HEK293 (cell line): ENCODE measurements around the gene RIMKLA.

Experiments
- CTCF ChIA-PET: fragments of 350-600 bp; formaldehyde crosslinking; extraction: SDS; loops from one replicate; lab custom pipeline; 2021; ENCODE audit warnings: antibody characterized with exemption; lab: Yijun Ruan, JAX
- POLR2A ChIA-PET: fragments of 300-600 bp; formaldehyde crosslinking; extraction: SDS; loops from one replicate; lab custom pipeline; 2020; ENCODE audit warnings: antibody characterized with exemption, inconsistent platforms; lab: Yijun Ruan, JAX
- H3K27ac ChIP-seq: fragments of 200-500 bp; sonication (Bioruptor generic); 2 replicates; pipeline ENCODE4 v1.5.1; 2014; ENCODE audit warnings: low read depth, low read length, control low read depth, inconsistent platforms; ENCODE audit errors: extremely low read depth
- H3K36me3 ChIP-seq, 2 experiments: fragments of 200-500 bp in 1 of 2; sonication (Bioruptor generic) in 1 of 2; 1 replicate in 1 of 2; 2 replicates in 1 of 2; pipeline ENCODE4 v1.5.1; 2014 to 2017; ENCODE audit warnings: inconsistent platforms in 2 of 2, low read length in 2 of 2; ENCODE audit not compliant: control insufficient read depth in 2 of 2, insufficient read depth in 1 of 2
- H3K4me1 ChIP-seq: fragments of 200-500 bp; sonication (Bioruptor generic); 2 replicates; pipeline ENCODE4 v1.5.1; 2014; ENCODE audit warnings: mild to moderate bottlenecking, low read length, inconsistent platforms; ENCODE audit not compliant: control insufficient read depth, insufficient read depth
- H3K4me3 ChIP-seq: 2 replicates; pipeline ENCODE4 v1.5.1; 2011; ENCODE audit warnings: low read depth, mild to moderate bottlenecking, control low read depth, low read length, moderate library complexity
- H3K9me3 ChIP-seq: fragments of 200-500 bp; sonication (Bioruptor generic); 2 replicates; pipeline ENCODE4 v1.5.1; 2014; ENCODE audit warnings: low read depth, low read length, inconsistent platforms; ENCODE audit not compliant: control insufficient read depth, insufficient read depth
- BCL11B ChIP-seq: fragments of 450-650 bp; formaldehyde crosslinking; IDR thresholded peaks from 2 replicates; pipeline ENCODE4 v1.5.1; 2016; ENCODE audit warnings: low read depth, missing biosample characterization, missing genetic modification characterization
- BCL6B ChIP-seq: fragments of 450-650 bp; formaldehyde crosslinking; IDR thresholded peaks from 2 replicates; pipeline ENCODE4 v1.5.1; 2017; ENCODE audit warnings: missing biosample characterization, missing genetic modification characterization
- ELK4 ChIP-seq: IDR thresholded peaks from 2 replicates; pipeline ENCODE4 v1.6.1; 2011; ENCODE audit warnings: mild to moderate bottlenecking, low read depth, low read length, borderline replicate concordance
- FEZF1 ChIP-seq: fragments of 450-650 bp; formaldehyde crosslinking; IDR thresholded peaks from 2 replicates; pipeline ENCODE4 v1.5.1; 2016; ENCODE audit warnings: missing biosample characterization, missing genetic modification characterization
- HOXD13 ChIP-seq: sonication (generic); formaldehyde crosslinking; IDR thresholded peaks from 2 replicates; pipeline ENCODE4 v1.8.0; 2022; ENCODE audit warnings: missing genetic modification reagents, borderline replicate concordance
- MEIS1 ChIP-seq: sonication (generic); formaldehyde crosslinking; IDR thresholded peaks from 2 replicates; pipeline ENCODE4 v1.8.1; 2022; ENCODE audit warnings: missing genetic modification reagents, mild to moderate bottlenecking, borderline replicate concordance
- OVOL3 ChIP-seq: fragments of 450-650 bp; formaldehyde crosslinking; IDR thresholded peaks from 2 replicates; pipeline ENCODE4 v1.5.1; 2016; ENCODE audit warnings: missing biosample characterization, missing genetic modification characterization
- PRDM10 ChIP-seq: fragments of 450-650 bp; formaldehyde crosslinking; IDR thresholded peaks from 2 replicates; pipeline ENCODE4 v1.5.1; 2016; ENCODE audit warnings: missing biosample characterization, missing genetic modification characterization
- SCRT2 ChIP-seq: fragments of 450-650 bp; formaldehyde crosslinking; IDR thresholded peaks from 2 replicates; pipeline ENCODE4 v1.5.1; 2016; ENCODE audit warnings: missing biosample characterization, missing genetic modification characterization
- ZBTB21 ChIP-seq: fragments of 450-650 bp; formaldehyde crosslinking; IDR thresholded peaks from 2 replicates; pipeline ENCODE4 v1.5.1; 2017; ENCODE audit warnings: missing biosample characterization, missing genetic modification characterization
- ZBTB49 ChIP-seq: fragments of 450-650 bp; formaldehyde crosslinking; IDR thresholded peaks from 2 replicates; pipeline ENCODE4 v1.5.1; 2016; ENCODE audit warnings: missing biosample characterization, missing genetic modification characterization, low read depth
- ZNF121 ChIP-seq: fragments of 450-650 bp; formaldehyde crosslinking; IDR thresholded peaks from 2 replicates; pipeline ENCODE4 v1.5.1; 2016; ENCODE audit warnings: missing biosample characterization, missing genetic modification characterization
- ZNF169 ChIP-seq: fragments of 450-650 bp; formaldehyde crosslinking; IDR thresholded peaks from 2 replicates; pipeline ENCODE4 v1.5.1; 2016; ENCODE audit warnings: missing biosample characterization, missing genetic modification characterization
- ZNF274 ChIP-seq, 2 experiments: fragments of 200-500 bp in 1 of 2; fragments of 450-650 bp in 1 of 2; sonication (Bioruptor generic) in 1 of 2; formaldehyde crosslinking in 1 of 2; IDR thresholded peaks; 2 replicates each; pipeline versions ENCODE4 v1.5.1 to v1.6.1; 2014 to 2016; ENCODE audit warnings: borderline replicate concordance in 1 of 2, inconsistent platforms in 1 of 2, low read length in 1 of 2, missing biosample characterization in 1 of 2, missing genetic modification characterization in 1 of 2
- ZNF280D ChIP-seq: fragments of 450-650 bp; formaldehyde crosslinking; IDR thresholded peaks from 2 replicates; pipeline ENCODE4 v1.5.1; 2016; ENCODE audit warnings: missing biosample characterization, missing genetic modification characterization
- ZNF449 ChIP-seq: fragments of 450-650 bp; formaldehyde crosslinking; IDR thresholded peaks from 2 replicates; pipeline ENCODE4 v1.5.1; 2017; ENCODE audit warnings: missing biosample characterization, mild to moderate bottlenecking, missing genetic modification characterization, moderate library complexity
- ZNF48 ChIP-seq: fragments of 450-650 bp; formaldehyde crosslinking; IDR thresholded peaks from 2 replicates; pipeline ENCODE4 v1.5.1; 2016; ENCODE audit warnings: missing biosample characterization, missing genetic modification characterization
- ZNF596 ChIP-seq: fragments of 450-650 bp; IDR thresholded peaks from 2 replicates; pipeline ENCODE4 v1.5.0; 2018; ENCODE audit warnings: missing biosample characterization, mild to moderate bottlenecking, missing genetic modification characterization, moderate library complexity
- ZNF624 ChIP-seq: fragments of 450-650 bp; formaldehyde crosslinking; IDR thresholded peaks from 2 replicates; pipeline ENCODE4 v1.5.1; 2017; ENCODE audit warnings: missing biosample characterization, missing genetic modification characterization
- ZNF747 ChIP-seq: fragments of 450-650 bp; formaldehyde crosslinking; IDR thresholded peaks from 2 replicates; pipeline ENCODE4 v1.5.1; 2016; ENCODE audit warnings: missing biosample characterization, missing genetic modification characterization
- ZNF785 ChIP-seq: fragments of 450-650 bp; formaldehyde crosslinking; IDR thresholded peaks from 2 replicates; pipeline ENCODE4 v1.5.1; 2016; ENCODE audit warnings: missing biosample characterization, missing genetic modification characterization
- ZSCAN16 ChIP-seq: fragments of 450-650 bp; formaldehyde crosslinking; IDR thresholded peaks from 2 replicates; pipeline ENCODE4 v1.5.1; 2016; ENCODE audit warnings: missing biosample characterization, missing genetic modification characterization

The RIMKLA gene

GRCh38 chr1:42359466-42359865 lies 21.1 kb upstream of the RIMKLA start:
- no peak for TF ChIP-seq ZBTB21 (tag by site-specific recombination)
- no peak for TF ChIP-seq PRDM10
- no peak for TF ChIP-seq FEZF1 (tag by site-specific recombination)
- no peak for TF ChIP-seq ZNF785 (tag by site-specific recombination)
- no peak for TF ChIP-seq ZNF274 (IDR thresholded peaks at IDR 0.05; ENCODE audit: low read length)
- TF ChIP-seq ZNF274 (tag by site-specific recombination; IDR thresholded peaks at IDR 0.05; ENCODE audit: borderline replicate concordance) = no peak
- TF ChIP-seq ZNF596 (tag by site-specific recombination) = no peak
- no peak for TF ChIP-seq ZSCAN16
- no peak for TF ChIP-seq MEIS1 (CRISPR knock-in tag)
- no peak for TF ChIP-seq ELK4
- TF ChIP-seq HOXD13 (CRISPR knock-in tag) = no peak
- TF ChIP-seq ZNF747 (tag by site-specific recombination) = no peak
- Histone ChIP-seq H3K4me1 (no peaks in the 10 kb centered on the region), H3K4me3 (no peak overlapping the region), H3K27ac (no peak overlapping the region), H3K36me3 (no peaks in the 10 kb centered on the region), H3K9me3 (no peaks in the 10 kb centered on the region)
- POLR2A ChIA-PET = no interaction called here
- CTCF ChIA-PET = no interaction called here

- TF ChIP-seq BCL11B (tag by site-specific recombination) (no peak), ZBTB49 (tag by site-specific recombination) (no peak), ZNF624 (tag by site-specific recombination) (no peak), SCRT2 (no peak), ZNF280D (tag by site-specific recombination) (no peak), ZNF169 (tag by site-specific recombination) (no peak), OVOL3 (tag by site-specific recombination) (no peak), ZNF449 (tag by site-specific recombination) (no peak), ZNF48 (tag by site-specific recombination) (no peak), ZNF121 (tag by site-specific recombination) (no peak), BCL6B (tag by site-specific recombination) (no peak)
Measured at GRCh38 chr1:42364089-42364488, 16.5 kb upstream of the RIMKLA start.

More at GRCh38 chr1:42364089-42364488, 16.5 kb upstream of the RIMKLA start:
- no peaks in the 10 kb centered on the region for H3K36me3 ChIP-seq
- no peaks in the 10 kb centered on the region for H3K4me1 ChIP-seq
- CTCF ChIA-PET = interaction anchor here (0.7 kb wide), 1 partner anchor 39 kb away, joined by 3 read pairs; no protein-coding TSS in a partner anchor
- H3K4me3 ChIP-seq = no peak overlapping the region
- POLR2A ChIA-PET = no interaction called here
- no peak overlapping the region for H3K27ac ChIP-seq
- no peaks in the 10 kb centered on the region for H3K9me3 ChIP-seq
